Adipocyte (in vitro differentiated cells): ENCODE data around the gene MAGEA2.
"Not testable (repeated sequence)": the region's sequence is repeated elsewhere in the genome, so short reads cannot be mapped to it uniquely, and the experiment has no call there.

Experiments used
- DNase-seq: peaks from one replicate; pipeline ENCODE4 v3.0.0-alpha.2; 2015; ENCODE audit warnings: low read depth
- H3K27me3 ChIP-seq: replicated peaks from 2 replicates; pipeline ENCODE4 v1.7.0; 2013; ENCODE audit warnings: mild to moderate bottlenecking, low read length, moderate library complexity; ENCODE audit not compliant: control insufficient read depth, insufficient read depth
- H3K36me3 ChIP-seq: 2 replicates; pipeline ENCODE4 v1.7.0; 2013; ENCODE audit warnings: low read length, mild to moderate bottlenecking, moderate library complexity; ENCODE audit not compliant: control insufficient read depth, insufficient read depth, severe bottlenecking
- H3K4me1 ChIP-seq: 2 replicates; pipeline ENCODE4 v1.7.0; 2013; ENCODE audit warnings: mild to moderate bottlenecking, low read length, moderate library complexity; ENCODE audit not compliant: control insufficient read depth, insufficient read depth
- H3K4me3 ChIP-seq: 2 replicates; pipeline ENCODE4 v1.7.0; 2013; ENCODE audit warnings: mild to moderate bottlenecking, low read length, moderate library complexity
- H3K9ac ChIP-seq: 2 replicates; pipeline ENCODE4 v1.7.0; 2013; ENCODE audit warnings: mild to moderate bottlenecking, low read length, moderate library complexity
- H3K9me3 ChIP-seq: 2 replicates; pipeline ENCODE4 v1.7.0; 2013; ENCODE audit warnings: mild to moderate bottlenecking, low read length, moderate library complexity; ENCODE audit not compliant: control insufficient read depth

MAGEA2 gene

DNA sequence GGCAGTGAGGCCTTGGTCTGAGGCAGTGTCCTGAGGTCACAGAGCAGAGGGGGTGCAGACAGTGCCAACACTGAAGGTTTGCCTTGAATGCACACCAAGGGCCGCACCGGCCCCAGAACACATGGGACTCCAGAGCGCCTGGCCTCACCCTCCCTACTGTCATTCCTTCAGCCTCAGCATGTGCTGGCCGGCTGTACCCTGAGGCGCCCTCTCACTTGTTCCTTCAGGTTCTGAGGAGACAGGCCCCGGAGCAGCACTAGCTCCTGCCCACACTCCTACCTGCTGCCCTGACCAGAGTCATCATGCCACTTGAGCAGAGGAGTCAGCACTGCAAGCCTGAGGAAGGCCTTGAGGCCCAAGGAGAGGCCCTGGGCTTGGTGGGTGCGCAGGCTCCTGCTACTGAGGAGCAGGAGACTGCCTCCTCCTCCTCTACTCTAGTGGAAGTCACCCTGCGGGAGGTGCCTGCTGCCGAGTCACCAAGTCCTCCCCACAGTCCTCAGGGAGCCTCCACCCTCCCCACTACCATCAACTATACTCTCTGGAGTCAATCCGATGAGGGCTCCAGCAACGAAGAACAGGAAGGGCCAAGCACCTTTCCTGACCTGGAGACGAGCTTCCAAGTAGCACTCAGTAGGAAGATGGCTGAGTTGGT, 17.7 kb downstream of the MAGEA2 start:
- no peak for DNase-seq
- Histone ChIP-seq H3K4me1 (no peaks in the 10 kb centered on the region), H3K9me3 (no peaks in the 10 kb centered on the region), H3K9ac (no peak overlapping the region), H3K27me3 (no peaks in the 10 kb centered on the region), H3K36me3 (no peaks in the 10 kb centered on the region), H3K4me3 (no peak overlapping the region)

DNA sequence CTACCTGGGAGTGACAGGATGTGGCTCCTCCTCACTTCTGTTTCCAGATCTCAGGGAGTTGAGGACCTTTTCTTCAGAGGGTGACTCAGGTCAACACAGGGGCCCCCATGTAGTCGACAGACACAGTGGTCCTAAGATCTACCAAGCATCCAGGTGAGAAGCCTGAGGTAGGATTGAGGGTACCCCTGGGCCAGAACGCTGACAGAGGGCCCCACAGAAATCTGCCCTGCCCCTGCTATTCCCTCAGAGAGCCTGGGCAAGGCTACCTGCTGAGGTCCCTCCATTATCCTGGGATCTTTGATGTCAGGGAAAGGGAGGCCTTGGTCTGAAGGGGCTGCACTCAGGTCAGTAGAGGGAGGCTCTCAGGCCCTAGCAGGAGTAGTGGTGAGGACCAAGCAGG, 18.5 kb downstream of the MAGEA2 start:
- DNase-seq = no peak
- Histone ChIP-seq H3K4me3 (no peak overlapping the region), H3K9ac (no peak overlapping the region), H3K36me3 (no peaks in the 10 kb centered on the region), H3K4me1 (no peaks in the 10 kb centered on the region), H3K9me3 (no peaks in the 10 kb centered on the region), H3K27me3 (no peaks in the 10 kb centered on the region)

DNA sequence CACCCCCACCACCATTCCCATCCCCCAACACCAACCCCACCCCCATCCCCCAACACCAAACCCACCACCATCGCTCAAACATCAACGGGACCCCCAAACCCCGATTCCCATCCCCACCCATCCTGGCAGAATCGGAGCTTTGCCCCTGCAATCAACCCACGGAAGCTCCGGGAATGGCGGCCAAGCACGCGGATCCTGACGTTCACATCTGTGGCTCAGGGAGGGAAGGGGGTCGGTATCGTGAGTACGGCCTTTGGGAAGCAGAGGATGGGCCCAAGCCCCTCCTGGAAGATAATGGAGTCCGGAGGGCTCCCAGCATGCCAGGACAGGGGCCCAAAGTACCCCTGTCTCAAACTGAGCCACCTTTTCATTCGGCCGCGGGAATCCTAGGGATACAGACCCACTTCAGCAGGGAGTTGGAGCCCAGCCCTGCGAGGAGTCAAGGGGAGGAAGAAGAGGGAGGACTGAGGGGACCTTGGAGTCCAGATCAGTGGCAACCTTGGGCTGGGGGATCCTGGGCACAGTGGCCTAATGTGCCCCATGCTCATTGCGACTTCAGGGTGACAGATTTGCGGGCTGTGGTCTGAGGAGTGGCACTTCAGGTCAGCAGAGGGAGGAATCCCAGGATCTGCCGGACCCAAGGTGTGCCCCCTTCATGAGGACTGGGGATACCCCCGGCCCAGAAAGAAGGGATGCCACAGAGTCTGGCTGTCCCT, 19.3 kb downstream of the MAGEA2 start:
- not testable (repeated sequence) for DNase-seq, H3K4me3 ChIP-seq

DNA sequence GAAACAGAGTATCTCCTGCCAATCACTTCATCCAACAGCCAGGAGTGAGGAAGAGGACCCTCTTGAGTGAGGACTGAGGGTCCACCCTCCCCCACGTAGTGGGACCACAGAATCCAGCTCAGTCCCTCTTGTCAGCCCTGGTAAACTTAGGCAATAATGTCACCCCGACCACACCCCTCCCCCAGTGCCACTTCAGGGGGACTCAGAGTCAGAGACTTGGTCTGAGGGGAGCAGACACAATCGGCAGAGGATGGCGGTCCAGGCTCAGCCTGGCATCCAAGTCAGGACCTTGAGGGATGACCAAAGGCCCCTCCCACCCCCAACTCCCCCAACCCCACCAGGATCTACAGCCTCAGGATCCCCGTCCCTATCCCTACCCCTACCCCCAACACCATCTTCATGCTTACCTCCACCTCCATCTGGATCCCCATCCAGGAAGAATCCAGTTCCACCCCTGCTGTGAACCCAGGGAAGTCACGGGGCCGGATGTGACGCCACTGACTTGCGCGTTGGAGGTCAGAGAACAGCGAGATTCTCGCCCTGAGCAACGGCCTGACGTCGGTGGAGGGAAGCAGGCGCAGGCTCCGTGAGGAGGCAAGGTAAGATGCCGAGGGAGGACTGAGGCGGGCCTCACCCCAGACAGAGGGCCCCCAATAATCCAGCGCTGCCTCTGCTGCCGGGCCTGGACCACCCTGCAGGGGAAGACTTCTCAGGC, 20.2 kb downstream of the MAGEA2 start, which contains the start of the genes CSAG1 and MAGEA12:
Gene CSAG1 (minus strand): TSS at position 461 of the 715 bp plus-strand sequence. CDS start 1,261 bp downstream, outside the sequence.
Gene MAGEA12 (plus strand): TSS at position 497 of the 715 bp plus-strand sequence. CDS start 2,405 bp downstream, outside the sequence.
- Histone ChIP-seq H3K4me1 (no peaks in the 10 kb centered on the region), H3K36me3 (no peaks in the 10 kb centered on the region), H3K4me3 (no peak within 1 kb of the TSS), H3K27me3 (no peaks in the 10 kb centered on the region), H3K9me3 (no peaks in the 10 kb centered on the region), H3K9ac (no peak within 1 kb of the TSS)
- DNase-seq = no peak

More for the DNA sequence above, 19.3 kb downstream of the MAGEA2 start:
- not testable (repeated sequence) for H3K9me3 ChIP-seq, H3K36me3 ChIP-seq, H3K9ac ChIP-seq, H3K4me1 ChIP-seq, H3K27me3 ChIP-seq

DNA sequence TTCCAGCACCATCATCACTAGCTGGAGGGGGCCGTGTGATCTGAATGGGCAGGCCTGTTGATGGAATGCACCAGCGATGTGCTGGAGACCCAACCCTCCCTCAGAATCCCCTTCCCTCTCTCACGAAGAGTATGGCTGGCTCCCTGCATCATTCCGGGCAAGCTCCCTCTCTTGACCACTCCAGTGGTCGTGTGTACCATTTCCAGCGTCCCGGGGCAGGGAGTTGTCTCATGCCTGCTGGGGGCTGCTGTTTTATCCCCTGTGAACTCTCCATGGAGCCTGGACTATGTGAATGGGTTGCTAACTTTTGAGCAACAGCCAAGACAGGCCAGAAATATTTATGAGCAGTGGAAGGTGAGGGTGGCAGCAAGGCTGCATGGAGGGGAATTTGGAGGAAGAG, 28.2 kb downstream of the MAGEA2 start:
- Histone ChIP-seq H3K4me3 (no peak overlapping the region), H3K27me3 (no peaks in the 10 kb centered on the region), H3K9ac (no peak overlapping the region), H3K9me3 (peaks cover 11% of the 10 kb centered on the region), H3K4me1 (no peaks in the 10 kb centered on the region), H3K36me3 (no peaks in the 10 kb centered on the region)
- no peak for DNase-seq

DNA sequence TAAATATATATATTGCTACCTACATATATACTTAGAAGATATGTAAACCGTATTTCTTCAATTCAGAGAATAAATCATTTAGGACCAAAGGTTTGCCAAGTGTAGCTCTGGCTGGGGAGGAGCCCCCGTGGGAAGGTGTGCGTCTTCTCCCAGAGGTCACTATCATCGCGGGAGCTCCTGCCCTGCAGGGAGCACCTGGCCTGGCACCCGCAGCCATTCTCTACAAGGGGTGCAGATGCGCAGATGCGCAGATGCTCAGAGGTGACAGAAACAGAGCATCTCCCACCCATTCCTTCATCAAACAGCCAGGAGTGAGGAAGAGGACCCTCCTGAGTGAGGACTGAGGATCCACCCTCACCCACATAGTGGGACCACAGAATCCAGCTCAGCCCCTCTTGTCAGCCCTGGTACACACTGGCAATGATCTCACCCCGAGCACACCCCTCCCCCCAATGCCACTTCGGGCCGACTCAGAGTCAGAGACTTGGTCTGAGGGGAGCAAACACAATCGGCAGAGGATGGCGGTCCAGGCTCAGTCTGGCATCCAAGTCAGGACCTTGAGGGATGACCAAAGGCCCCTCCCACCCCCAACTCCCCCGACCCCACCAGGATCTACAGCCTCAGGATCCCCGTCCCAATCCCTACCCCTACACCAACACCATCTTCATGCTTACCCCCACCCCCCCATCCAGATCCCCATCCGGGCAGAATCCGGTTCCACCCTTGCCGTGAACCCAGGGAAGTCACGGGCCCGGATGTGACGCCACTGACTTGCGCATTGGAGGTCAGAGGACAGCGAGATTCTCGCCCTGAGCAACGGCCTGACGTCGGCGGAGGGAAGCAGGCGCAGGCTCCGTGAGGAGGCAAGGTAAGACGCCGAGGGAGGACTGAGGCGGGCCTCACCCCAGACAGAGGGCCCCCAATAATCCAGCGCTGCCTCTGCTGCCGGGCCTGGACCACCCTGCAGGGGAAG, 39.5 kb downstream of the MAGEA2 start, which contains the start of gene MAGEA2B:
Gene MAGEA2B (plus strand): TSS at position 814 of the 973 bp plus-strand sequence. CDS start 2,479 bp downstream, outside the sequence.
- DNase-seq, H3K9me3 ChIP-seq, H3K4me1 ChIP-seq, H3K27me3 ChIP-seq, H3K36me3 ChIP-seq, H3K9ac ChIP-seq, H3K4me3 ChIP-seq: not testable (repeated sequence)

DNA sequence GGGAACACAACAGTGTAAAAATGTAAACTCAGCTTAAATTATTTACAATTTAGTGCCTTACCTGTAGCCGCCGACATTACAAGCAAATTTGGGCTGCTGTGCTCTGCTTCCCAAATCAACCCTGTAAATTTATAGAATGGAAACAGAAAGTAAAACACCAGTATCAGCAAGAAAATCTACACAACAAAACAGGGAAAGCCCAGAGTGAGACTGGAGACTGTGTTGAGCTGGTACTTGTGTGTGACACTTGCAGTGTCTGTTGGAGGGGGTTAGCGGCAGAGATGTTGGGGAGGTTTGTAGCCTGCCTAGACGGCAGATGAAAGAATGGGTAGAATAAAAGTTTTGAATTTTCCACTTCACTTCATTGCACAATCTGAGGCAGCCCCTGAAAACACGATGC, 40.4 kb downstream of the MAGEA2 start:
- DNase-seq, H3K4me1 ChIP-seq, H3K36me3 ChIP-seq, H3K27me3 ChIP-seq, H3K4me3 ChIP-seq, H3K9me3 ChIP-seq, H3K9ac ChIP-seq: not testable (repeated sequence)

DNA sequence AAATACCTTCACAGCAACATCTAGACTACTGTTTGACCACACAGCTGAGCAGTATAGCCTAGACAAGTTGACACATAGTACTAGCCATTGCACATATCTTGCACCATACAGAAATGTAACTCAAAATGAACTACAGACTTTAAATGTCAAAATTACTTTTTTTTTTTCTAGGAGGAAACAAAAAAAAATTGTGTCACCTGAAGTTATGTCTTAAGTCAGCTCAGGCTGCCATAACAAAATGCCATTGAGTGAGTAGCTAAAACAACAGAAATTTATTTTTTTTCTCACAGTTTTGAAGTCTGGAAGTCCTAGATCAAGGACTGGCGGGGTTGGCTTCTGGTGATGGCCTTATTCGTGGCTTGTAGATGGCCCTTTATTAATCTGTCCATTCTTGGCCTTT, 44.5 kb downstream of the MAGEA2 start, which contains the start of gene CSAG2:
Gene CSAG2 (minus strand): TSS at position 101 of the 400 bp plus-strand sequence. CDS start 161 bp downstream, outside the sequence.
- H3K9me3 ChIP-seq, H3K36me3 ChIP-seq, DNase-seq, H3K4me3 ChIP-seq, H3K4me1 ChIP-seq, H3K27me3 ChIP-seq, H3K9ac ChIP-seq: not testable (repeated sequence)

DNA sequence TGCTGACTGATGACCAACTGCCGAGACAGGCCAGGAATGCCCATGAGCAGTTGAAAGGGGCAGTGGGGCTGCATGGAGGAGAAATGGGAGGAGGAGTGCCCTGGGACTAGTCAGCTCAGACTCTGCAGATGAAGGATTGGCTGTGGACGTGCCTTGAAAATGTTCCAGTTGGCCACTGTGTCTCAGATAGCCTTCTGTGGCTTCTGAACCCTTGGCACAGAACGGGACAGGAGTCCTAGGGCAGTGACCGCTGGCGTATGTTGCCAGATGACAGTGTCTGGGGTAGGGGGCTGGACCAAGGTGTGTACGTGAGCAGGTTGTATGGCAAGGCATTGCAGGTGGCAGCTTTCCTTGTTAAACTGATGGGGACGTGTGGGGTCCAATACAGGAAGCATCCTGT, 47.1 kb downstream of the MAGEA2 start:
- not testable (repeated sequence) for H3K9ac ChIP-seq, H3K27me3 ChIP-seq, H3K9me3 ChIP-seq, H3K4me1 ChIP-seq, H3K36me3 ChIP-seq, DNase-seq, H3K4me3 ChIP-seq

DNA sequence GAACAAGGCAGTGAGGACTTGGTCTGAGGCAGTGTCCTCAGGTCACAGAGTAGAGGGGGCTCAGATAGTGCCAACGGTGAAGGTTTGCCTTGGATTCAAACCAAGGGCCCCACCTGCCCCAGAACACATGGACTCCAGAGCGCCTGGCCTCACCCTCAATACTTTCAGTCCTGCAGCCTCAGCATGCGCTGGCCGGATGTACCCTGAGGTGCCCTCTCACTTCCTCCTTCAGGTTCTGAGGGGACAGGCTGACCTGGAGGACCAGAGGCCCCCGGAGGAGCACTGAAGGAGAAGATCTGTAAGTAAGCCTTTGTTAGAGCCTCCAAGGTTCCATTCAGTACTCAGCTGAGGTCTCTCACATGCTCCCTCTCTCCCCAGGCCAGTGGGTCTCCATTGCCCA, 53.3 kb downstream of the MAGEA2 start:
- H3K36me3 ChIP-seq, H3K9me3 ChIP-seq, H3K4me1 ChIP-seq, DNase-seq, H3K9ac ChIP-seq, H3K27me3 ChIP-seq, H3K4me3 ChIP-seq: not testable (repeated sequence)
